C4-2B (cell line): ENCODE data around the gene GLCCI1.
"Not testable (repeated sequence)": the region's sequence is repeated elsewhere in the genome, so short reads cannot be mapped to it uniquely, and the experiment has no call there.

Source experiments
- H3K27ac ChIP-seq: fragments of 450-650 bp; 2 replicates; pipeline ENCODE4 v1.5.1; 2017
- CTCF ChIP-seq: fragments of 450-650 bp; conservative IDR thresholded peaks from 2 replicates; pipeline ENCODE4 v1.5.1; 2017; ENCODE audit warnings: mild to moderate bottlenecking
- ZFX ChIP-seq: fragments of 450-650 bp; IDR thresholded peaks from 2 replicates; pipeline ENCODE4 v1.6.1; 2017

GLCCI1 gene

DNA sequence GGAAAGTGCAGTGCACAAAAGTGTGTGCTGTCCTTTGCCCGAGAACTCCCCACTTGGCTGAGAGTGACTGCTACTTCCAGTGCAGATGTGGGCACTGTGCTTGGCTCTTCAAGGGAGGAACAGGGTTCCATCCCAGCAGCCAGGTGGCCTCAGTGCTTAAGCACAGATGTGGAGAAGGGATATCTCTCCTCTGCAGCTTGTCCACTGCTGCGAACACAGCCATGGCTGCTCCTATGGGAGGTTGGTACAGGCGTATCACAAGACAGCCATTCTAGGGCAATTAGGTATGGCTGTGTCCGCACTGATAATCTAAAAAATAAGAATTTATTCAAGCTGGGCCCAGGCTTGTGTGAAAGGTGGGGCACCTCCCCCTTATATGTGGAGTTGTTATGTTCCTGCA lies 66.6 kb downstream of the GLCCI1 start:
- no peak overlapping the region for H3K27ac ChIP-seq
- TF ChIP-seq CTCF (no peak), ZFX (no peak)

DNA sequence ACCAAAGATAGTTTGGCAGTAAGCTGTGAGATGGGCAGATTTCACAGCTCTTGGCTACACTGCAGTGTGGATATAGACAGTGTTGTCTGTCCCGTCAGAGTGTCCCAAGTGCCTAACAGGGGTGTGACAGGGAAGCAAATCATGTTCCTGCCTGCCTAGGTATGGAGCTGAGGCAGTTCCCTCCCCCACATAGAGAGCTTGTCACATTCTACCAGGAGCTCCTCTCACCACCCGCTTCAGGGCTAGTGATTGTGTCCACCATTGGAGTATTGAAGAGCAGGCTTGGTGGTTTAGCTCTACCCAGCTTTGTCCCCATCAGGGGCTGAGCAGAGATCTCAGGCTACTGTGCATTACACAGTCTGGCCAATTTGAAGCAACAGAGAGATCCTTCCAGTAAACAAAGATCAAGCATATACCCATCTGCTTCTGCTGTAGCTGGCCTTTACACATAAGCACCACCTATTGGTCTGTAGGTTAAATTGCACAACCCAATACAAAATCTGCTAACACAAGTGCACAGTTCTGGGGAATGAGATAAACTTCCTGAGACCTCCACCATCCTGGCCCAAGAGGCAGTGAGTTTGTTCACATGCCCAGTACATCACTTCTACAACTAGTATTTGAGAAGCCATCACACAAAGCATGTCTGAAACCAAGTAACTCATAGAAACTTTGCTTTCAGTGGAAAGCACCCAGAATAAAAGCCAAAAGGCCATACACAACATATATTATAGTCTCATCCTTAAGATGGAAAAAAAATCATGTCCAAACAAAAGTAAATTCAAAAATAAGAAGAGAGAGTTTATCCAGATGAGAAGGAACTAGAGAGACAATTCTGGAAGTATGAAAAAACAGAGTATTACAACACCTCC lies 67.3 kb downstream of the GLCCI1 start:
- no peak overlapping the region for H3K27ac ChIP-seq
- TF ChIP-seq ZFX (no peak), CTCF (peak; percentile 88)

DNA sequence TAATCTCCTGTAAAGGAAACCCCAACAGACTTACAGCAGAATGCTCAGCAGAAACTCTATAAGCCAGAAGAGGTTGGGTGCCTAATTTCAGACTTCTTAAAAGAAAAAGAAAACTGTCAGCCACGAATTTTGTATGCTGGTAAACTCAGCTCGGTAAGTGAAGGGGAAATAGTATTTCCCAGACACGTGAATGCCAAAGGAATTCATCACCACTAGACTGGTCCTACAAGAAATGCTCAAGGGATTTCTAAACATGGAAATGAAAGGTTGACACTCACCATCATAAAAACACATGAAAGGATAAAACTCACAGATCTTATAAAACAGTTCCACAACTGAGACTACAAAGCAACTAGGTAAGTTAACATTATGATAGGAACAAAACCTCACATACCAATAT lies 68.6 kb downstream of the GLCCI1 start:
- no peak for TF ChIP-seq ZFX
- TF ChIP-seq CTCF, result no peak
- H3K27ac ChIP-seq, result no peak overlapping the region

DNA sequence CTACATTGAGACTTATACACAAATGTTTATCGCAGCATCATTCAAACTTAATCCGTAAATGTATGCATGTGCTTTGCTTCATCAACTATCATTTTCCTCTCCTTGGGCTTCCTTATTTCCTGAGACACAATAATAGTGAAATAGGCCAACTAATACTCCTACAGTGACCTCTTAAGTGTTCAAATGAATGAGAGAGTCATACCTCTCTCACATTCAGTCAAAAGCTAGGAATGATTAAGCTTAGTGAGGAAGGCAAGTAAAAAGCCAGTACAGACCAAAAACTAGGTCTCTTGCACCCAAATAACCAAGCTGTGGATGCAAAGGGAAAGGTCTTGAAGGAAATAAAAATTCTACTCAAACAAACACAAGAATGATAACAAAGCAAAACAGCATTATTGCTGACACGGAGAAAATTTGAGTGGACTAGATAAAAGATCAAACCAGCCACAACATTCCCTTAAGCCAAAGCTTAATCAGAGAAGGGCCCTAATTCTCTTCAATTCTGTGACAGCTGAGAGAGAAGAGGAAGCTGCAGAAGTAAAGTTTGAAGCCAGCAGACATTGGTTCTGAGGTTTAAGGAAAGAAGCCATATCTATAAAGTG lies 72.3 kb downstream of the GLCCI1 start:
- H3K27ac ChIP-seq, result no peak overlapping the region
- TF ChIP-seq ZFX, result no peak
- no peak for TF ChIP-seq CTCF

GRCh38 chr7:8042796-8043535 lies 74.4 kb downstream of the GLCCI1 start:
- TF ChIP-seq CTCF (no peak), ZFX (no peak)
- H3K27ac ChIP-seq, result no peak overlapping the region

DNA sequence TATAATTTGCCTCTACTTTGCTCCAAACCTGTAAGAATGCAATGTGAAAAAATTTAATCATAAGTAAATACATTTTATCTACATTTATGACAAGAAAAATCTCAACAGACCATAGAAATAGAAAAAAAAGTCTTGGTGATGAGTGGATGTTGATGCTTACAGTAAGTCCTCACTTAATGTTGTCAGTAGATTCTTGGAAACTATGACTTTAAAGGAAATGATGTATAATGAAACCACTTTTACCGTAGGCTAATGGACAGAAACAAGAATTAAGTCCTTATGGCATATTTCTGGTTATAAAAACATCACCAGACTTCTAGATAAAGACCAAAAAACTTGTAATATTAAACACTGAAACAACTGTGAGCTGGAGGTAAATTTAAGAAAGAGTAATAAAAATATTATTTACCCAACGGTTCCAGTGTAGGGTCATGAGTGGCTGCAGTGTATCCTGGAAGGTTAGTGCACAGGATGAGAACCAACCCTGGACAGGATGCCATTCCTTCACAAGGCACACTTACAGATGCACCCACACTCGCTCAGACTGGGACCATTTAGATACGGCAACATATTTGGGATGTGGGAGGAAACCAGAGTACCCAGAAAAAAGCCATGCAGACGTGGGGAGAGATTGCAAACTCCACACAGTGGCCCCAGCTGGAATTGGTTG lies 76.3 kb downstream of the GLCCI1 start:
- H3K27ac ChIP-seq, result no peak overlapping the region
- no peak for TF ChIP-seq ZFX
- no peak for TF ChIP-seq CTCF

- not testable (repeated sequence) for H3K27ac ChIP-seq
Observed at GRCh38 chr7:8048067-8048466, 79.5 kb downstream of the GLCCI1 start.
